Stimulated activated CD4-positive, alpha-beta T cell treated with anti-CD3 and anti-CD28 coated beads, TNF-alpha, amount 100 ng/mL, for 1 hour (primary cell): ENCODE results near the gene PHLPP2.

Source experiments
- DNase-seq, 3 donors: peaks; one replicate each; pipeline ENCODE4 v3.0.0-alpha.2; 2020; ENCODE audit warnings: low read depth in 3 of 3, low spot score in 1 of 3

The PHLPP2 gene

GRCh38 chr16:71671165-71671564 lies 53.3 kb downstream of the PHLPP2 start:
- no peak for DNase-seq

GRCh38 chr16:71670537-71670936 lies 54.0 kb downstream of the PHLPP2 start:
- no peak for DNase-seq

GRCh38 chr16:71669926-71670536 lies 54.5 kb downstream of the PHLPP2 start:
- DNase-seq: no peak

GRCh38 chr16:71666928-71667707 lies 57.4 kb downstream of the PHLPP2 start:
- no peak for DNase-seq

GRCh38 chr16:71666264-71666663 lies 58.2 kb downstream of the PHLPP2 start:
- no peak for DNase-seq

GRCh38 chr16:71659471-71659870 lies 65.0 kb downstream of the PHLPP2 start:
- no peak for DNase-seq

GRCh38 chr16:71658771-71659170 lies 65.7 kb downstream of the PHLPP2 start:
- no peak for DNase-seq

GRCh38 chr16:71649704-71650103 lies 74.8 kb downstream of the PHLPP2 start:
- DNase-seq: no peak

GRCh38 chr16:71648921-71649320 lies 75.6 kb downstream of the PHLPP2 start:
- DNase-seq: no peak

- no peak for DNase-seq
Observed at GRCh38 chr16:71648162-71648561, 76.3 kb downstream of the PHLPP2 start.

- no peak for DNase-seq
Observed at GRCh38 chr16:71647391-71647790, 77.1 kb downstream of the PHLPP2 start.

- DNase-seq: no peak
Observed at GRCh38 chr16:71645450-71645849, 79.1 kb downstream of the PHLPP2 start.

- no peak for DNase-seq
Observed at GRCh38 chr16:71637398-71637797, 87.1 kb downstream of the PHLPP2 start.

- no peak for DNase-seq
Observed at GRCh38 chr16:71635632-71636031, 88.9 kb downstream of the PHLPP2 start.

GRCh38 chr16:71631776-71632175 lies 92.7 kb downstream of the PHLPP2 start:
- DNase-seq: no peak

GRCh38 chr16:71630808-71631207 lies 93.7 kb downstream of the PHLPP2 start:
- DNase-seq: no peak

GRCh38 chr16:71629278-71630016 lies 95.1 kb downstream of the PHLPP2 start:
- DNase-seq: no peak

GRCh38 chr16:71628810-71629209 lies 95.7 kb downstream of the PHLPP2 start:
- DNase-seq: no peak

- DNase-seq: no peak
Observed at GRCh38 chr16:71627731-71628181, 96.7 kb downstream of the PHLPP2 start.

GRCh38 chr16:71626858-71627213 lies 97.7 kb downstream of the PHLPP2 start:
- no peak for DNase-seq

GRCh38 chr16:71626018-71626857 lies 98.3 kb downstream of the PHLPP2 start, which contains the start of gene MARVELD3:
Gene MARVELD3, plus strand, starts transcription at chr16:71626184. Its CDS starts 46 bp downstream, at chr16:71626230.
- peak in 1 of 3 donors; percentile 12 for DNase-seq
